Measurements from ENCODE around the gene UROD.

- TF ChIP-seq CTCF (IDR thresholded peaks at IDR 0.05) = no peak
- TF ChIP-seq POLR2A (IDR thresholded peaks at IDR 0.05) = no peak
Measured at GRCh38 chr1:45009956-45010854, 1.8 kb upstream of the UROD start.
